ENCODE data around the gene VMP1. TPM values are rescaled to one million over a fixed set of nuclear protein-coding genes. Genes with fewer than 3 reads are reported as not detected.

Gene VMP1
- total and polyA plus RNA-seq, 2 of the 13 experiments (the other 11 are each of a cell fraction or from before 2014, with no cell fraction given) = 186 to 271 TPM

GRCh38 chr17:59842901-59843652 lies 135.6 kb downstream of the VMP1 start (continued):
- TF ChIP-seq ZNF367 (CRISPR knock-in tag; IDR thresholded peaks at IDR 0.05; ENCODE audit: borderline replicate concordance) (0 out of 2 replicates have a peak, but pooled peaks have one; percentile 25), EP300 (IDR thresholded peaks at IDR 0.05; ENCODE audit: low read depth in 2 of 2, low read length in 2 of 2) (peak in 1 of 2 experiments; percentile 11; a peak in 1 of 4 replicates), EP300 (CRISPR knock-in tag; IDR thresholded peaks at IDR 0.05; ENCODE audit: borderline replicate concordance) (peak; percentile 78), ZNF441 (CRISPR knock-in tag; IDR thresholded peaks at IDR 0.05; ENCODE audit: borderline replicate concordance) (no peak; the same call in none of the 2 replicates), TCF12 (IDR thresholded peaks at IDR 0.05) (no peak), TCF12 (CRISPR knock-in tag; IDR thresholded peaks at IDR 0.05) (no peak; the same call in 1 of the 2 replicates), ZNF780A (CRISPR knock-in tag; IDR thresholded peaks at IDR 0.05) (peak; percentile 88), ATM (IDR thresholded peaks at IDR 0.05; ENCODE audit: borderline replicate concordance) (no peak), ZNF652 (CRISPR knock-in tag; IDR thresholded peaks at IDR 0.05; ENCODE audit: borderline replicate concordance, low read depth) (0 out of 2 replicates have a peak, but pooled peaks have one; percentile 11), MIER2 (CRISPR knock-in tag; IDR thresholded peaks at IDR 0.05) (peak; percentile 87), ZNF205 (CRISPR knock-in tag; IDR thresholded peaks at IDR 0.05) (peak; percentile 83), PRDM15 (CRISPR knock-in tag; IDR thresholded peaks at IDR 0.05) (peak; percentile 57), ZNF513 (CRISPR knock-in tag; conservative IDR thresholded peaks at IDR 0.05) (no peak), CCAR2 (optimal IDR thresholded peaks at IDR 0.05; ENCODE audit: low read depth, low read length) (no peak), SNAPC4 (CRISPR knock-in tag; IDR thresholded peaks at IDR 0.05) (no peak), ZNF326 (CRISPR knock-in tag; IDR thresholded peaks at IDR 0.05; ENCODE audit: borderline replicate concordance) (no peak), ZNF276 (CRISPR knock-in tag; IDR thresholded peaks at IDR 0.05; ENCODE audit: low read depth) (0 out of 2 replicates have a peak, but pooled peaks have one; percentile 80)
